CD4-positive, alpha-beta T cell treated with Interferon alpha-2 for 1 hour (primary cell): ENCODE results near the gene DLGAP1.

Experiments
- DNase-seq, 2 donors: peaks; one replicate each; pipeline ENCODE4 v3.0.0-alpha.2; 2020 to 2022

Gene DLGAP1

DNA sequence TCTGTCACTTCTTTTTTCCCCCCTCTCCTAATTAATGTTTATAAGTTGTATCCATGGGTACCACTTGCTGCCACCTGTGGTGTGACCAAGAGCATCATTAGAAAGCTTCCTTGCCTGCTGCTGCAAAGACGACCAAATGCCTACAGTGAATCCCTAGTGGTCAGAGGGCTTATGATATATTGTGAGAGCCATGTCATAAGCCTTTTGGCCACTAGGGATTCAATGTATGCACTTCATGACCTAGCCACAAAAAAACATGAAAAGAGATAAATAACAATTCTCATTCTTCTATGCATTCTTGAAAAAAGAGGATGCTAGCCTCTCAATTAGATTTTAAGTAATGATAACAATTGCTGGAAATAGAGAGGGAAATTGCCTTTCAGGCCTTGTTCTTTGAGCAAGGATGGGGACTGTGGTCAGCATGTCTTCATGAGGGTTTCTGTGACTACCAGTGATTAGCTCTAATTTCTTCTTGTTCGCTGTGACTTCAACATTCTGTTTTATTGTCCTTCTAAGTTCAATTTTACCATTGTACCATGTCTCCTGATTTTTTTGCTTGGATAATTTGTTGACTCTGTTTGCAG lies 569.8 kb downstream of the DLGAP1 start:
- DNase-seq, result no peak

DNA sequence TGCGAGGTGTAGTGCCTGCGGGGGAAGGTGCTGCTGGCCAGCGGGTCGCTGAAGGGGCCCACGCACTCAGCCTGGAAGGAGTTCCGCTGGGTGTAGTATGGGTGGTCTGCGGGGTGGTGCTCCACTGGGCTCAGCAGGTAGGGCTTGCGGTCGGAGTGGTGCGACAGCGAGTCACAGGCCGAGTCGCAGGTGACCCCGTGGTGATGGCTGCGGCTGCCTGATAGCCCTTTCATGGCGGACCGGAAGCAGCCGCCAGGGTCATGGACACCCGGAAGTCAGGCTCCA lies 575.3 kb downstream of the DLGAP1 start:
- DNase-seq, result no peak

DNA sequence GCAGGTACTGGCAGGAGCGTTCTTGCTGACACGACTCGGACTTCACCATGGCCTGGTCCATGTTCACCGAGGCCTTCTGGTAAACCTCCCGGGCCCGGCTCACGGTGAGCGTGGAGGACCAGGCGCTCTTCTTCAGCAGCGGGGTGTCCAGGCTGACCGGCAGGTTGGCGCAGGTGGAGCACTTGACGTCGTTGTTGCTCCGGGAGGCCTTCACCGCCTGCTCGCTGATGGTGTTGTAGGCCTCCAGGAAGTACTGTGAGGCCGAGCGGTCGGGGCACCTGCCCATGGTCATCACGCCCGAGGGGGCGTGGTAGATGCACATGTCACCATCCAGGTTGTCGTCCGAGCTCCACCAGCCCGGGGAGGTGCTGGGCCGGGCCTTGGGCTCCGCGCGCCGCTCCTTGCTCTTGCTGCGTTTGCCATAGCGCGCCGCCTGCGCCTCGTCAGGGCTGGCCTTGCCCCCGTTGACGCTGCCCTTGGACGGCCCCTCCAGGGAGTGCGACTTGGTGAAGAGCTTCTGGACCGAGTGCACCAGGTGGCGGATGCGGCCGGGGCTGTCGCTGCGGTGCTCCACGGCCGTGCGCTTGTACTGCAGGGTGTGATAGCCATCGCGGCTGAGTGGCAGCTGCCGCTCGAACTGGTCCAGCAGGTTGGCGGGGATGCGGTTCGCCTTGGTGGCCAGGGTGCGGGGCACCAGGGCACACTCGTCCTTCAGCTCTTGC lies 575.8 kb downstream of the DLGAP1 start:
- DNase-seq, result no peak

DNA sequence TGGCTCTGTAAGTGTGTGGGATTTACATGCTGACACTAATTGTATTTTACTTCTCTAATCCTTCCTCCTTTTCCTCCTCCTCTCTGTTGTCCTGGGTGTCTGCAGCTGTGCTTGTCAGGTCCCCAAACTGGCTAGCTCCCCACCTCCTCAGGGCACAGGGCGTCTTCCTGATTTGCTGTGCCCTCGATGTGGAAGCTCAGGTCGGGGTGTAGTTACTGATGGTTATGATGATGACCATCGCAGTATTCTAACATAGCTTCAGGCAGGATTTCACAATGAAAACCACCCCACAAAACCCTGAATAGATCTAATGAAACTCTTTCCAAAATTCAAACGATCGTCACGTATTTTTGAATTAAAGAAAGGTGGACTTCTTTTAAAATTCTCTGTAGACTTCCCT lies 576.7 kb downstream of the DLGAP1 start:
- DNase-seq, result no peak

DNA sequence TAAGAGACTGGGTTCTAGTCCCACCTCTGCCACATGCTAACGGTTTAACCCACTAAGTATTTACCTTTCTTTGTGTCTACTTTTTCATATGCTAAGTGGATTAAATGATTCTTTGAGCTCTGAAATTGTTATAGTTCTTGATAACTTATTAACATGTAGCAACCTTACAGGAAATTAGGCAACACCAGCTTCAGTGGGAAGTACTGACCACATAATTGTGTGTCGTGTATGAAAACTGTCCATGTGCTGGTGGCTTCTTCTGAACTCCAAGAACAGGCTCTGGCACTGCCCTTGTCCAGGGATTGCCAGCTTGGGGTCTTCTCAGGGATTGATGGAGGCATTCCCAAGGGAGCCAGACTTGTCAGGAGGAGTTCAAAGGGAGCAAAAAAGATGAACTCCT lies 577.4 kb downstream of the DLGAP1 start:
- DNase-seq, result peak in 1 of 2 donors; percentile 17

DNA sequence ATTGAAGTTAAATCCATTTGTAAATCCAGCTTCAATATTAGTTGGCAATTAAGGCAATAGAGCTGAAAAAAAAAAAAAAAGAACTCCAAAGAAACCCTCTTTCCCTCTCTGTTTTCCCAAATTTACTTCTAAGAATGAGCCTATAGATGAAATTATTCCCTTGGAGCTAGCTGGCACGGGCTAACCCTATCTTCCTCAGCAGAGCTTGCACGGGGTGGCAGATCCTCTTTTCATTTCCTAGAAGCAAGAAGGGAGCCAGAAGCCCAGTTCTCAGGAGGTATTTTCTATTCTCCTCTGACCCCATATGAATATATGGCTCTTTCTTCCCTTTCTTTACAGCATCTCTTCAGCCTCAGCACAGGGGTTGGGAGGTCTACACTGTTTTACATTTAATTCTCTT lies 579.1 kb downstream of the DLGAP1 start:
- DNase-seq, result no peak

DNA sequence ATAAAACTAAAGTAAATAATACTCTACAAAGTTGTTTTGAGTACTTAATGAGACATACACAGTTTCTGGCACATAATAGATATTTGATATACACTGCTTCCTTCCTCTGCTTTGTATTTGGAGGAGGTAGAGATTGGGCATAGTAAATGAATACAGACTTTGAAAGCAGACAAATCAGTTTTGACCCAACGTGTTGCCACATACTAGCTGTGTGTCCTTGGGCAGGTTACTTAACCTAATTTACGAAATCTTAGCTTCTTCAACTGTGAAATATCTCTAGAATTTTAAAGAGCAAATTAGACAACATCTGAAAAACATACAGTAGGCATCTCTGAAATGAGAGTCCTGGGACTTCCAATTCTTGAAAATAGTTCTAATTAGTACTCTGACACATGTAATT lies 579.7 kb downstream of the DLGAP1 start:
- no peak for DNase-seq

DNA sequence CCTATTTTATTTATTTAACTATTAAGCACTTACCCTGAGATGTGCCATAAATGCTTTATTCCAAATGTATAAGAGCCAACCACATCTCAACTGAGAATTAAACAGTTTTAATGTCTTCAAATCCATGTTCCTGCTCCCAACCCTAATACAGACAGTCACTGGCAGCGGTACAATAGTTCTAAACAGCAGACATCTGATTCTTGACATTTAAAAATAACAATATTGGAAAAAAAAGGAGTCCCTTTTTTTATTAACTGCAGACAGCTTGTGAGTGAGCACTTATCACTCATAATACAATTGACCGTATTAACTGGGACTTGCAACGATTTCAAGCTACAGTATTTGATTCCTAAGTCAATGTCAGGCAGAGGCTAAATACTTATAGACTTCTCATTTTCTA lies 580.5 kb downstream of the DLGAP1 start:
- DNase-seq, result no peak

DNA sequence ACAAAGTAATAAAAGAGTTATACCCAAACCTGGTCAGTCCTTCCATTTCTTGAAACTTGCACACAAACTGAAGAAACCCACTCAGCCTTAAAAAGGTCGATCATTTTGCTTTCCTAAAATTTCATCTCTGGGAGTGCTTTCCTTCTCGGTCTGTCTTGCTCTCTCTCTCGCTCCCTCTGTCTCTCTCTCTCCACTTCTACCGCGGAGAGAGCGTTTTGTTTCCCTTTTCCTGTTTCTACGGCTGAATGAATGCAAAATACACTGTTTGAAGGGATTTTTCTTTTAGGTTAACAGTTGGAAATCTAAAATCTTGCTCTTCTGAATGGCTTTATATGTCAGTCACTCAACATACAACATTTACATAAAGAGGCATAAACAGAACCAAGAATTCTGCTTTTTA lies 581.0 kb downstream of the DLGAP1 start:
- DNase-seq, result no peak

DNA sequence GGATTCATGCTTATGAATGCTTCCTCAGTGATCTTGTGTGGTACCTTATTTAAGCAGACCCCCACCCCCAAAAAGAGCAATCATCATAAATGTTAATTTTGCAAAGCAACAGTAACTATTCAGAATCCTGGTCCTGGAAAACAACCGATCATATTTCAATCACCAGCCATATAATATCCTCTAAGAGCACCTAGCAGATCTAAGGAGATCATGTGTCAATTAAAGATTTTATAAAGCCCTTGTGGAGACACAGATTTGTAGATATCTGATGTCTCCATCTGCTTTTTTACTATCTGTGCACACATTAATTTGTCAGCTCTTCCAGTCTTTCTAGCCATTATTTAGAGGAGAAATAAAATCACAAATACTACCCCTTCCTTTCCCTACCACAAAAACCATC lies 581.4 kb downstream of the DLGAP1 start:
- DNase-seq, result no peak

DNA sequence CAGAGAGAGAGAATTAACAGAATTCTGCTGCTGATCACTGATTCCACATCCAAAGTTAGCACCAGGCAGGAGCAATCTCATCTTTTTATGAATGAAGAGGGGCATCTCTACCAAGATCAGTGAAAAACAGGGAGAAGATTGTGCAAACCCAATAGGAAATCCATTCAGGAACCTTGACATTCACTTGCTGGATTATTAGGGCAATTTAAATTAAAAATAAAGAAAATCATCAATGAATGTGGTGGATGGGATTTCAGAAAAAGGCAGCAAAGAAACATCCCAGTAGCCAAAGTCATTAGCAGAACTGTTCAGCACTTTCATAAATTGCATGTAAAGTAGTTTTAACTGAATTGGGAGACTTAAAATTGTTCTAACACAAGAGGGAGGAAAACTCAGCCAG lies 581.9 kb downstream of the DLGAP1 start:
- no peak for DNase-seq

DNA sequence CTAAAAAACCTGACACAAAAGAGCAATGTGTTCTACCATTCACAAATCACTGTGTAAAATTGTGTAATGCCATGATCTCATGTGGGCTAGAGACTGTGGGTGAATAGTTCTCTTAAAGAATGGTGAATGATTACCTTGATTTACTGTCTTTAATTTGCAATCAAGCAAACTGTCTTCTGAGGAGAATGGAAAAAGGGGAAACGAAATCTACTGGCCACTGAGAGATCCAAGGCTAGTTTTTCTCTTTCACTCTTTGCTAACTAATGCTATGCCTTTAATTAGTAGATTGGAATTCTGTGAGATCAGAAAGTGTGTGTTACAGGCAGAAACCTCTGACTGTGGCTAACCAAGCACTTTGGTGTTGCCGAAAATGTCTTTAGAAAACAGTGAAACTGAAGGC lies 582.5 kb downstream of the DLGAP1 start:
- DNase-seq, result no peak

DNA sequence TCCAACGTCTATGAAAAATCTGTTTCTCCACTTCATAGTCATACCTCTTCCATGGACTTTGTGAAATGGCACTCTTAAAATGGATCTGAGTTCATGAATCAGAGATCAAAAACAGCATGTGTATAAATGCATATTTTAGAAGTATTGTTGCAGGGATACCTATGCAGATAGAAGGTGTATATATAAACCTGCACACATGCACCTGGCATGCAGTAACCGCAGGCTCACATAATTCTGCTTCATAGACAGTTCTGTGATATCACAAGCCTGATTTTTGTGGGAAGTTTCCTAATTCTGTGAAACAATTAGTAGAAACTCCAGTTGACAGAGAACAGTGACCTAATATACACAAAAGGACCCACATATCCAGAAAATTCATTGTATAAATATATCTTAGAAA lies 583.4 kb downstream of the DLGAP1 start:
- no peak for DNase-seq

DNA sequence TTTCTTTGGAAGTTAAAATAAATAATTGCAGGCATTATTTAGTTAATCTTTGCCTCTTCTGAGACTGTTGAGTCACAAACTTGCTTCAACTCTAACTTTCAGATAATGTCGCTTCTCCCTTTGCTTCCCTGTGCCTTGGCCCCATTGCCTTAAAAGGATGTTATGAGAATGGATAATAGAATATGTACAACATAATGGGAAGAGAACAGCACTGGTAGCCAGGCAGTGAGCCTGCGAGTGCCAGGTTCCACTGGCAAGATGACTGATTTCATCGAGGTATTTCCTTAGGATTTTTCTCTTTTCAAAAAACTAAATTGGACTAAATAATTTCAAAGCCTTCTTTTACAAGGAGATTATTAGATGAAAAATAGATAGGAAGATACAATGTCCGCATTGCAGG lies 584.2 kb downstream of the DLGAP1 start:
- DNase-seq, result no peak

DNA sequence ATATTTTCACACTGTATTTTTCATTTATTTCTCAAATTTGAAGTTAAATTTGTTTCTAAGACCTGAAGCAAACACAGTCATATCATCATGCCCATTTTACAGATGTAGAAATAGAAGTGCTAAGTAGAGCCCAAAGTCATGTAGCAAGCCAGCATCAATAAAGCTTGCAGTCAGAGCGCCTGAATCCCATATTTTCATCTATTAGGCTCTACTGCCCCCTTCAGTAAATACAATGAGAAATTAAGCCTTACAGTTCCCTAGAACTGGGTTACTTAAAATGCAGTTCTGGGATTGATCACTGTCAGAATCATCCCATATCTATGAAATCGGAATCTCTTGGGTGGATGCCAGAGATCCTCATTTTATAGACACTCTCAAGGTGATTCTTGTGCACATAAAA lies 585.3 kb downstream of the DLGAP1 start:
- peak in 1 of 2 donors; percentile 14 for DNase-seq

DNA sequence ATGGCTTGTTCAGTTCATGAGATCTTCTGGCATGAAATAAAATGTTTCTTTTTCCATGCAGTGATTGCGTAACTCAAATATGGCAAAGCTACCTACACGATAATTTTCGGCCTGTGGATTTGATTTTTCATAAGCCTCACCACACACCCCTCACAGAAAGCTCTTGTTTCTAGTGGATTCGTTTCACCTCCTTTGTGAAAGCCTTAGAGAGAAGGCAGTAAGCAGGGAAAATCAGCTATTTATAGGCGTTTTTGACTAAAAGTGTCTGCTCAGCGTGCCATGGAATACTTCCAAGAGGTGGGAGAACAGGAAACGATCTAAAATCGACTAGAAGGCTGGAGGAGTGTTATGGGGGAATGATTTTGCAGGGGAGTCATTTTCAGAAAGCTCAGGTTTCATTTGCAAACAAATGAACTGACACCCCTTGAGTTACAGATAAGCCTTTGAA lies 587.2 kb downstream of the DLGAP1 start:
- no peak for DNase-seq

DNA sequence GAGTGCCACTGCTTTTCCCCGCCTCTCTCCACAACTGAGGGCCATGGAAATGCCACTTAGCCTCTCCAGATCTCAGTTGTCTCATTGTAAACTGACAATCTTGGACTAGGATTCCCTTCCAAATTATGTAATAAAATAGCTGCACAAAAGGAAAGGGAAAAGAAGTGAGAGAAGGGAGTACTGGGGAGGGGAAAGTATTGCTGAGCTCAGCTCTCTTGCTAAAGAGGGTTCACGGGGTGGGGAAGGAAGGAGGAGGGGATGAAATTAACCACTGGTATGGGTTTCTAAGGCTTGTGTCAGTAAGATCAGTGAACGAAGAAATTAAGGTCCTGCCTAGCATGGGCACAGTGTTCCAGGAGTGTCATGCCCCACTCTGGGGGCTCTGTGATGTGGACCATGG lies 587.9 kb downstream of the DLGAP1 start:
- no peak for DNase-seq

DNA sequence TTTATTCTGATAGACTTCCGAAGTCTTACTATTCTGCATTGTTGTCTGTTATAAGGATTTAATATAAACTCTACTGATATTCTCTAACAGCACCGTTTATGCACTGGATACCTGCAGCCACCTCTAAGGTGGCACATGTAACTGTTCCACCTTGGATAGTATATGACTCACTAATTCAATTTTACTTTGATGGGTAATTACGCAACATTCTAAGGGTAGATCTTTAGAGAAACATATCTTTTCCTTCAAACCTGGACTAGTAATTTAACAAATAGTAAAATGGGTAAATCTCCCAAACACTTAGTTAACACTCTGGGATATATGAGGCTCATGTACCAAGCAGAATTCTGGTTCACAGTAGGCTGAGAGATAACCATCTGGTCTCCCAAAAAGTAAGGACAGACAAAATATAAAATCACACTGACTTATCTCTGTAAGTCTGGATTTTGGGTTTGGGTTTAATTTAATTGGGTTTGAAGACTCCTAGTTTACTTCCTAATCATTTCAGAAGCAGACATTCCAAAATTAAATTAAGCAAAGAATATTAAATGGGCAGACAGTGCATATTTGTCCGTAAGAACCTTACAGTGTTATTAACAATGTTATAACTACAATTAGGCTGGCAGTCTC lies 590.3 kb downstream of the DLGAP1 start:
- DNase-seq, result no peak

DNA sequence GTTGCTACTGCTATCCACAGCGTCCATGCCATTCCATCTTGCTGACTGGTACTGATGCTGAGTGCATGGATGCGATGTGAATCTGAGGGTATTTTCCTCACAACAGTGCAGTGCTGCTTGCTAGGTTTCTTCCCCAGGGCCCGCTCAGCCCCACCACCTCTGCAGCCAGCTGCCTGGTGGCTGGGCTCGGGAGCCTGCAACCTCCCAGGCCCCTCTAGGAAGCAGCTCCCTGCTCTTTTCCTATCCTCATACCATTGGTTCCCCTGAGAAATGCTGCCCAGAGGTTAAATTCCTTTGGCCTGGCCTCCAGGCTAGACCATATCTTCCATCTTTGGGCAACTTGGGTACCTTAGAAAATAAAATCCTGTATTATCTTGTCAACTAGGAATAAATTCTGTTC lies 591.5 kb downstream of the DLGAP1 start:
- DNase-seq, result no peak

DNA sequence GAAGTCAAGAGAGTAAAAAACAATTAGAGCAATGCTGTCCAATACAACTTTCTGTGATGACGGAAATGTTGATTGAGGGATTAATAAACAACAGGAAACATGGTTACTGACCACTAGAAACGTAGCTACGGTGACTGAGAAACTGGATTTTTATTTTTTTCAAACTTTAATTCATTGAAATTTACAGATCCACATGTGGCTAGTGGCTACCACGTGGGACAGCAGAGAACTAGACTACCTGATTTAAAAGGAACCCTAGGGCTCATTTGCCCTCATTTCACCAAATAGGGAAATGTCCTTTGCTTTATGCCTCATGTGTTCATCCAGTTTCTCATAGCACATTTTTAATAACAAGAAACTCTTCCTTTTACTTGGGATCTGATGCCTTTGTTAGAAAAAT lies 592.1 kb downstream of the DLGAP1 start:
- DNase-seq, result no peak

DNA sequence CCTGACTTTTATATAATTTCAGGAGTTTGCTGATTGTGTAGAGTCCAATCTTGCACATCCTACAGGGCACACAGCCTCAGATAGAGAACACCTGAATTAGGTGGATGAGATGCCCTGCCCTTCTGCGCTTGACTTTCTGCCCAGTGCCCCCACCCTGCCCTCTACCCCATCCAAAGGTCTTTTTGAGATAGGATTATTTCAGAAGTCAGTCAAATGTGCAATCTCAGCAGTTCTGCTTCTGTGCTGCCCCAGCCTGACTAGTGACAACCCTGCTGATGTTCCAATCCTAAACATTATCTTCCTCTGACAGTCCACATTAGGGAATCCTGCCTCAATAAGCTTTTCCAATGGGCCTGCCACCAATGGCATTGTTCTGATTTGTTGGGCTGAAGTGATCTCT lies 593.6 kb downstream of the DLGAP1 start:
- no peak for DNase-seq

DNA sequence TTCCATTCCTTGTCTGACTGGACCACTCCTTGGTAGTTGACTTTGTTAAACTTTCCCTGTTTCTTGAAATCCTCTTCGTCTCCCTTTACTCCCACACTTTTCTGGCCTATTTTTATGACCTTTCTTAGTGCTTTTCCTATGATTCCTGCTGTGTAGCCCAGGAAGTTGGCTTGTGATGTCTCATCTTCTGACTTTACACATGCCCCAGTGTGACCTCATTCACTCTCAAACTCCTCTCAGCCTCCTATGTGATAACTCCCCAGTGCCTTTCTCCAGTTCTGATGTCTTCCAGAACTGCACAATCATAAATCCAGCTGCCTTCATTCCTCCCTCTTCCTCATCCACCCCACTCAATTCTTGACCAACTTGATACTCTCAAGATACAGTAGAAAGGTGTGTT lies 597.6 kb downstream of the DLGAP1 start:
- no peak for DNase-seq

DNA sequence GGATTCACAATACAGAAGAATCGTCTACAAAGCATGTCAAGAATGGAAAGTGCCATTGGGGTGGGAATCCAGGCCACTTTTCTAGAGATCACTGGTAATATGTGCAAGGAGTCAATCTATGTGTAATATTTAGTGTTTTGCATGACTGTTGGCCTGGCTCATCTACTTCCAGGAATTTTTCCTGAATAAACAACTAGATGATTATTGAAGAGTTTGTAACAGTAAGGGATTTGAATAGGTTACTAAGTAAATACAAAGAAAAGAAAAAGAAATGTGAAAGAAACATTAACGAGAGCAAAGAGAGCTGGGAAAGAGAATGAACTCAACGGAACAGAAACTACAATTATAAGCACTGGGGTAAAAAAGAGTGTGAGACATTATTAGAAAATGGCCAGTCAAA lies 599.1 kb downstream of the DLGAP1 start:
- no peak for DNase-seq

DNA sequence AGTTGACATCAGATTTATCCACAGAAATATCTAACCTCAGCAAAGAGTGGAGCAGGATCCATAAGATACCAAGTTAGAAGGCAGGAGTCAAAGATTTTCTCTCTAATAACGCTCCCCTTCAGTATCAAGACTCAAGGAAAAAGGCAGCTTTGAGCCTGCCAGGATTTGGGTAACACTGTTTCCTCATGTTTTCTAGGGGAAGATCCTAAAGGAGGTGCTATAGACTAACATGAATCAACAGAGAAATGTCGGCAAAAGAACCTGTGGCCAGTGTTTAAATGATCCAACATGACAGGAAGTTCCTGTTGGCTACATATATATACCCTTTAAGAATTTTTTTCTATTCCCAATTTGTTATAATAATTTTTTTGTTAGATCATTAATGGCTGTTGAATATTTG lies 602.8 kb downstream of the DLGAP1 start:
- no peak for DNase-seq

DNA sequence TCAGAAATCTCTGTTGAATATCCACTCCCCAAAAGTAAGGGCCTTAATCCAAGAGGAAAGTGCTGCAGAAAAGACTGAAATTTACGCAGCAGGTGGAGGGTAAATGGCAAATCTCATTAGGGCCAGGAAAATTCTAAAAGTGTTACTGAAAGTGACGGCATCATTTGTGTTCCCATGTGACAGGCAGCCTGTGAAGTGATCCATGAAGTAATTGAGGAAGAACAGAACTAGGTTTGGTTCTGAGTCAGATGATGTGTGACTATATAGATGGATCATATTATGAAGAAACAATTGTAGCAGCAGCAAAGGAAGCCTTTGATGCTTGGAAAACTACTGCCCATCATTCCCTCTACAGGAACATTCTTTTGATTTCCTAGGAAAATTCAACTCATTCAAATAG lies 603.9 kb downstream of the DLGAP1 start:
- DNase-seq, result no peak
